DOHH2 (cell line): ENCODE measurements around the gene CALHM5.

ENCODE experiments used
- H3F3A ChIP-seq: fragments of 200-600 bp; sonication (generic), shearing (Covaris generic); 2 replicates; pipeline ENCODE4 v1.6.0; 2016; ENCODE audit warnings: antibody characterized with exemption, mild to moderate bottlenecking; ENCODE audit not compliant: control insufficient read depth, insufficient read depth
- H3K27ac ChIP-seq: fragments of 200-600 bp; sonication (generic); 2 replicates; pipeline ENCODE4 v1.5.1; 2014; ENCODE audit warnings: low read depth, mild to moderate bottlenecking, low read length, moderate library complexity
- H3K27me3 ChIP-seq: fragments of 200-600 bp; sonication (generic); 2 replicates; pipeline ENCODE4 v1.6.1; 2014; ENCODE audit warnings: mild to moderate bottlenecking, low read length, mixed read lengths; ENCODE audit not compliant: control insufficient read depth
- H3K36me3 ChIP-seq: fragments of 200-600 bp; sonication (generic); 2 replicates; pipeline ENCODE4 v1.6.1; 2014; ENCODE audit warnings: mild to moderate bottlenecking, low read length, moderate library complexity, mixed read lengths; ENCODE audit not compliant: control insufficient read depth
- H3K4me1 ChIP-seq: fragments of 200-600 bp; sonication (generic); 2 replicates; pipeline ENCODE4 v1.6.1; 2014; ENCODE audit warnings: mild to moderate bottlenecking, low read length, mixed read lengths; ENCODE audit not compliant: control insufficient read depth
- H3K4me2 ChIP-seq: fragments of 200-600 bp; sonication (generic); 2 replicates; pipeline ENCODE4 v1.6.0; 2014; ENCODE audit warnings: mild to moderate bottlenecking, low read length, moderate library complexity
- H3K4me3 ChIP-seq: fragments of 200-600 bp; sonication (generic); 2 replicates; pipeline ENCODE4 v1.5.1; 2014; ENCODE audit warnings: mild to moderate bottlenecking, low read length, mixed read lengths
- H3K79me2 ChIP-seq: fragments of 200-600 bp; sonication (generic); 2 replicates; pipeline ENCODE4 v1.6.1; 2014; ENCODE audit warnings: mild to moderate bottlenecking, low read length, mixed read lengths; ENCODE audit not compliant: control insufficient read depth
- H3K9me2 ChIP-seq: fragments of 200-600 bp; sonication (generic); replicated peaks from 2 replicates; pipeline ENCODE4 v1.6.1; 2014; ENCODE audit warnings: mild to moderate bottlenecking, low read length, mixed read lengths; ENCODE audit not compliant: control insufficient read depth
- H3K9me3 ChIP-seq: fragments of 200-600 bp; sonication (generic); 2 replicates; pipeline ENCODE4 v1.6.1; 2014; ENCODE audit warnings: antibody characterized with exemption, low read length, mixed read lengths; ENCODE audit not compliant: control insufficient read depth, insufficient read depth
- H4K20me1 ChIP-seq: fragments of 200-600 bp; sonication (generic); 2 replicates; pipeline ENCODE4 v1.6.0; 2014; ENCODE audit warnings: low read depth, mild to moderate bottlenecking, antibody characterized with exemption, low read length, moderate library complexity; ENCODE audit not compliant: control insufficient read depth, insufficient read depth
- EZH2phosphoT487 ChIP-seq: fragments of 200-600 bp; sonication (generic); IDR thresholded peaks from 2 replicates; pipeline ENCODE4 v1.6.1; 2017; ENCODE audit warnings: borderline replicate concordance, mild to moderate bottlenecking, antibody characterized with exemption, low read length, moderate library complexity, mixed read lengths
- TF ChIP-seq, protein P1 (sequence below): fragments of 200-600 bp; sonication (generic); IDR thresholded peaks from one replicate; pipeline ENCODE4 v1.5.1; 2014; ENCODE audit warnings: antibody characterized with exemption, mild to moderate bottlenecking, low read depth, low read length; ENCODE audit not compliant: poor library complexity, severe bottlenecking

CALHM5 gene

DNA sequence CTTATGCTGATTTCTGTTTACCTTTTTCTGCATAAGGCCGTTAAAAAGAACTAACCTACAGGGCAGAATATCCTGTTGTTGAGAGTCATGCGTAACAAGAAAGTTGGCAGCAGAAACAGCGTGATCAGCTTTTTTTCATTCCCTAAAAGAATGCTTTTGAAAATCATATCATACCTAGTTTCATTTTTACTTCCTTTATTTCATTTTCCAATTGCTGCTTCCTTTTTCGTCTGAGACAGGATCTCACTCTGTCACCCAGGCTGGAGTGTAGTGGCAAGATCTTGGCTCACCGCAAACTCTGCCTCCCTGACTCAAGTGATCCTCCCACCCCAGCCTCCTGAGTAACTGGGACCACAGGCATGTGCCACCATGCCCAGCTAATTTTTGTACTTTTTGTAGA, 46.2 kb upstream of the CALHM5 start:
- Histone ChIP-seq H3K9me2 (no peaks in the 10 kb centered on the region), H3K9me3 (no peaks in the 10 kb centered on the region), H3K36me3 (no peaks in the 10 kb centered on the region), H3K27me3 (peaks cover 46% of the 10 kb centered on the region), H3F3A (no peaks in the 10 kb centered on the region; the same call in 1 of the 2 replicates), H4K20me1 (no peaks in the 10 kb centered on the region), H3K4me3 (peak overlapping the region; percentile 31; the same call in 1 of the 2 replicates), H3K4me1 (peaks cover 18% of the 10 kb centered on the region), H3K4me2 (no peak overlapping the region; the same call in 1 of the 2 replicates), H3K79me2 (no peaks in the 10 kb centered on the region), H3K27ac (no peak overlapping the region)
- TF ChIP-seq EZH2phosphoT487 = no peak
- TF ChIP-seq, protein P1, sequence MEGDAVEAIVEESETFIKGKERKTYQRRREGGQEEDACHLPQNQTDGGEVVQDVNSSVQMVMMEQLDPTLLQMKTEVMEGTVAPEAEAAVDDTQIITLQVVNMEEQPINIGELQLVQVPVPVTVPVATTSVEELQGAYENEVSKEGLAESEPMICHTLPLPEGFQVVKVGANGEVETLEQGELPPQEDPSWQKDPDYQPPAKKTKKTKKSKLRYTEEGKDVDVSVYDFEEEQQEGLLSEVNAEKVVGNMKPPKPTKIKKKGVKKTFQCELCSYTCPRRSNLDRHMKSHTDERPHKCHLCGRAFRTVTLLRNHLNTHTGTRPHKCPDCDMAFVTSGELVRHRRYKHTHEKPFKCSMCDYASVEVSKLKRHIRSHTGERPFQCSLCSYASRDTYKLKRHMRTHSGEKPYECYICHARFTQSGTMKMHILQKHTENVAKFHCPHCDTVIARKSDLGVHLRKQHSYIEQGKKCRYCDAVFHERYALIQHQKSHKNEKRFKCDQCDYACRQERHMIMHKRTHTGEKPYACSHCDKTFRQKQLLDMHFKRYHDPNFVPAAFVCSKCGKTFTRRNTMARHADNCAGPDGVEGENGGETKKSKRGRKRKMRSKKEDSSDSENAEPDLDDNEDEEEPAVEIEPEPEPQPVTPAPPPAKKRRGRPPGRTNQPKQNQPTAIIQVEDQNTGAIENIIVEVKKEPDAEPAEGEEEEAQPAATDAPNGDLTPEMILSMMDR = no peak

DNA sequence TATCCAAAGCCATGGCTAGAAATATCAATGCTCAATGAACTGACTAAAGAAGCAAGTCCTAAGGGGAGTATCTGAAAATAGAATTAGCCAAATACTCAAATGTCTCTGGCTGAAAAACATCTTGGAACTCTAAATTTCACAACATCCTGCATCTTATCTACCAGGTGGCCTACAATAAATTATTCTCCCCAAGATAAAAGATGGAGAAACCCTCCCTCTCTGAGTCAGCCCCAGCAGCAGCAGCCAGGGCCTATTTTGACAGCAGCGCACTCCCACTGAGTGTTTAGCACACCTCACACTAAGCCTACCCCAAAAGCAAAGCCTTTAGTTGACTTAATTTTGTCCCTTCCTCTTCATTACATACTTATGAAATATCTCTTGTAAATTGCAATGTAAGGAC, 44.3 kb upstream of the CALHM5 start:
- Histone ChIP-seq H3K4me3 (no peak overlapping the region), H3K27me3 (peaks cover 35% of the 10 kb centered on the region), H3K9me3 (no peaks in the 10 kb centered on the region), H3K4me1 (peaks cover 18% of the 10 kb centered on the region), H3K27ac (no peak overlapping the region), H4K20me1 (no peaks in the 10 kb centered on the region), H3K79me2 (no peaks in the 10 kb centered on the region), H3K4me2 (no peak overlapping the region), H3K36me3 (no peaks in the 10 kb centered on the region), H3F3A (no peaks in the 10 kb centered on the region; the same call in 1 of the 2 replicates), H3K9me2 (no peaks in the 10 kb centered on the region)
- TF ChIP-seq EZH2phosphoT487 = no peak
- TF ChIP-seq, protein P1 = no peak

DNA sequence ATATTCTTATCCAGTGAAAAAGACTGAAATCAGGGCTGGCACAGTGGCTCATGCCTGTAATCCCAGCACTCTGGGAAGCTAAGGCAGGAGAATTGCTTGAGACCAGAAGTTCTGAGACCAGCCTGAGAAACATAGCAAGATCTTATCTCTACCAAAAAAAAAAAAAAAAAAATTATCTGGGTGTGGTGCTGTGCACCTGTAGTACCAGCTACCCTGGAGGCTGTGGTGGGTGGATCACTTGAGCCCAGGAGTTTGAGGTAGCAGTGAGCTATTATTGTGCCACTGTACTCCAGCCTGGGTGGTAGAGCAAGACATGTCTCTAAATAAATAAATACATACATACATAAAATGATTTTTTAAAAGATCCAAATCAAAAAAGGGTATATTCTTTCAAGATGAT, 43.9 kb upstream of the CALHM5 start:
- Histone ChIP-seq H3K4me1 (peaks cover 15% of the 10 kb centered on the region), H3K9me3 (no peaks in the 10 kb centered on the region), H3K4me2 (no peak overlapping the region), H3K36me3 (no peaks in the 10 kb centered on the region), H3K27ac (no peak overlapping the region), H3K79me2 (no peaks in the 10 kb centered on the region), H3K27me3 (peaks cover 31% of the 10 kb centered on the region), H3K4me3 (no peak overlapping the region), H3F3A (no peaks in the 10 kb centered on the region; the same call in 1 of the 2 replicates), H4K20me1 (no peaks in the 10 kb centered on the region), H3K9me2 (no peaks in the 10 kb centered on the region)
- no peak for TF ChIP-seq EZH2phosphoT487
- TF ChIP-seq, protein P1 = no peak

DNA sequence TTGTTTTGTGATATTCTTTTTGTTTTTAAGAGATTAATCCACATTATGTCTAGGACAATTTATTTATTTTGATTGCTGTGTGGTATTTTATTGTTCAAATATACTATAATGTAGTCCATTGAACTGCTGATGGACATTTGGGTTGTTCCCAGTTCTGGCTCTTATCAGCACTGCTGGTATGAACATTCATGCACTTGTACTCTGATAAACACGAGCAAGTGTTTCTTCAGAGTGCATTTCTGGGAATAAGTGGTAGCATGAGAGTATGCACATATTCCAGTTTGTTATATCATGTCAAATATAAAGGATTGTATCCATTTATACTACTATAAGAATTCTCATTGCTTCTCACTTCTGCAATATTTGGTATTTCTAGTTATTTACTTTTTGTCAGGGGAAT, 43.1 kb upstream of the CALHM5 start:
- Histone ChIP-seq H3K9me2 (no peaks in the 10 kb centered on the region), H3K27ac (no peak overlapping the region), H3K4me1 (peaks cover 15% of the 10 kb centered on the region), H3K79me2 (no peaks in the 10 kb centered on the region), H3K36me3 (no peaks in the 10 kb centered on the region), H3K27me3 (peaks cover 23% of the 10 kb centered on the region), H3K4me2 (no peak overlapping the region), H4K20me1 (no peaks in the 10 kb centered on the region), H3K9me3 (no peaks in the 10 kb centered on the region), H3K4me3 (no peak overlapping the region), H3F3A (no peaks in the 10 kb centered on the region; the same call in 1 of the 2 replicates)
- TF ChIP-seq, protein P1 = no peak
- no peak for TF ChIP-seq EZH2phosphoT487
